Neural progenitor cell (in vitro differentiated cells): ENCODE results near the gene FNDC11. TPM values are rescaled to one million over a fixed set of nuclear protein-coding genes. Genes with fewer than 3 reads are reported as not detected.
"Not testable (repeated sequence)": the region's sequence is repeated elsewhere in the genome, so short reads cannot be mapped to it uniquely, and the experiment has no call there.

Experiments
- DNase-seq: peaks from one replicate; pipeline ENCODE4 v3.0.0-alpha.2; 2016; ENCODE audit warnings: low spot score
- H2AFZ ChIP-seq: fragments of 200-600 bp; sonication (generic); replicated peaks from 2 replicates; pipeline ENCODE4 v1.6.1; 2016; ENCODE audit warnings: antibody characterized with exemption
- H3F3A ChIP-seq: fragments of 200-600 bp; sonication (generic); 2 replicates; pipeline ENCODE4 v1.6.1; 2016; ENCODE audit warnings: antibody characterized with exemption, low read depth
- H3K27ac ChIP-seq: fragments of 200-600 bp; sonication (generic); 2 replicates; pipeline ENCODE4 v1.5.1; 2016; ENCODE audit warnings: mild to moderate bottlenecking
- H3K27me3 ChIP-seq: fragments of 200-600 bp; sonication (generic); 2 replicates; pipeline ENCODE4 v1.6.1; 2016; ENCODE audit warnings: mild to moderate bottlenecking, moderate library complexity
- H3K36me3 ChIP-seq: fragments of 200-600 bp; sonication (generic); 2 replicates; pipeline ENCODE4 v1.5.1; 2016
- H3K4me1 ChIP-seq: fragments of 200-600 bp; sonication (generic); 2 replicates; pipeline ENCODE4 v1.6.1; 2016; ENCODE audit warnings: mixed run types
- H3K4me2 ChIP-seq: fragments of 200-600 bp; sonication (generic); 2 replicates; pipeline ENCODE4 v1.6.1; 2016
- H3K4me3 ChIP-seq: fragments of 200-600 bp; sonication (generic); 2 replicates; pipeline ENCODE4 v1.5.1; 2016
- H3K79me2 ChIP-seq: fragments of 200-600 bp; sonication (generic); 2 replicates; pipeline ENCODE4 v1.6.1; 2016; ENCODE audit warnings: low read depth
- H3K9ac ChIP-seq: fragments of 200-600 bp; sonication (generic); 2 replicates; pipeline ENCODE4 v1.6.1; 2016
- H3K9me3 ChIP-seq: fragments of 200-600 bp; sonication (generic); 2 replicates; pipeline ENCODE4 v1.5.1; 2016; ENCODE audit warnings: low read depth
- H4K20me1 ChIP-seq: fragments of 200-600 bp; sonication (generic); 2 replicates; pipeline ENCODE4 v1.6.1; 2016; ENCODE audit warnings: low read depth
- H3K27ac Mint-ChIP-seq: 3 replicates; pipeline ENCODE4 v1.8.0; 2021; ENCODE audit warnings: mixed read lengths
- H3K27me3 Mint-ChIP-seq: 2 replicates; pipeline ENCODE4 v1.8.0; 2022; ENCODE audit warnings: low read depth, mild to moderate bottlenecking, inconsistent platforms, moderate library complexity, mixed read lengths; ENCODE audit not compliant: insufficient read depth
- H3K36me3 Mint-ChIP-seq: 3 replicates; pipeline ENCODE4 v1.8.0; 2021; ENCODE audit warnings: mixed read lengths
- H3K4me1 Mint-ChIP-seq: 3 replicates; pipeline ENCODE4 v1.8.0; 2021; ENCODE audit warnings: mixed read lengths
- H3K4me3 Mint-ChIP-seq: 3 replicates; pipeline ENCODE4 v1.8.0; 2021; ENCODE audit warnings: mild to moderate bottlenecking, moderate library complexity, mixed read lengths
- H3K9me3 Mint-ChIP-seq: 3 replicates; pipeline ENCODE4 v1.8.0; 2020; ENCODE audit warnings: mixed read lengths
- EZH2 ChIP-seq: fragments of 200-600 bp; sonication (generic); IDR thresholded peaks from 2 replicates; pipeline ENCODE4 v1.6.1; 2017; ENCODE audit warnings: antibody characterized with exemption, mild to moderate bottlenecking, moderate library complexity
- EZH2phosphoT487 ChIP-seq: fragments of 200-600 bp; sonication (generic); IDR thresholded peaks from 2 replicates; pipeline ENCODE4 v1.6.1; 2017; ENCODE audit warnings: antibody characterized with exemption
- total RNA-seq: library from RNA; depleted of rRNA; stranded (reverse); fragments of >200 nt; gene quantifications from 2 replicates; pipeline ENCODE4 v1.2.3, GENCODE V29; 2015; ENCODE audit warnings: low replicate concordance
- TF ChIP-seq, protein P1 (sequence below): fragments of 200-600 bp; sonication (generic); IDR thresholded peaks from 2 replicates; pipeline ENCODE4 v1.5.1; 2017; ENCODE audit warnings: antibody characterized with exemption, mild to moderate bottlenecking

The FNDC11 gene
- total RNA-seq, 1 donor from 2014 or later: 0.39 TPM

DNA sequence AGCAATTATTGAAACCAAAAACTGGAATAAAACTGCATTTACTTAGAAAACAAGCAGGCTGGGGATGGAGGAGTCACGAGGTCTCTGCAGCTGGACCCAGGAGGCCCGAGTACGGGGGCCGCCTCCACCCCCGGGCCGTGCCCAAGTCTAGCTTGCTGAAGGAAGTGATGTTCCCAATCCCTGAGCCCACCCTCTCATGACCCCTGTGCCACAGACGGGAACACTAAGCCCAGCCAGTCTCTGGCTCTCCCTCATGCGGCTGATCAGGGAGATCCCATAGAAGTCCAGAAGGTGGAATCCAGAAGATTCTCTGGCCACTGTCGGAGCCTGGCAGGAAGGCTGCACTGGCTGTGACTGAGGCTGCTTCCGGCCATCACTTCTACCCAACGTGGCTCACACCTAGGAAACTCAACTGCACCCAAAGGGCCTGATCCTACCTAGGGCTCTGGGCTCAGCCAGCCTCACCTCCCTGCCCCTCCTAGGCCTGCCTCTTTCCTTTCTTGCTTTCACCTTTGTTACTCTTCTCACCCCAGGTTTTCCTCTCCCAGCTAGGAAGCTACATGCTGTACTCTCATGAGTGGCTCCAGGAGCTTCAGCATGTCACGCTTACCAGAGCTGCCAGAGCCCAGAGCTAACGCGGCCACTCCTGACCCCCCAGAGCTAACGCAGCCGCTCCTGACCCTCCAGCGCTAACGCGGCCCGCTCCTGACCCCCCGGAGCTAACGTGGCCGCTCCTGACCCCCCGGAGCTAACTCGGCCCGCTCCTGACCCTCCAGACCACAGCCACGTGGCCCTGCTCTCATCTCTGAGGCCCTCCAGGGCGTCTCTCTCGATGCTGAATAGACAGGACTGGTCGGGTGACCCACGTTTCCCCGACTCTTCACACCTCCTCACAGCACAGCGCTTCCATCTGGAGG is 44.8 kb downstream of the FNDC11 start:
- H3K27me3 Mint-ChIP-seq: peaks cover 3% of the 10 kb centered on the region
- no peak overlapping the region for H2AFZ ChIP-seq
- no peaks in the 10 kb centered on the region for H3K9me3 Mint-ChIP-seq
- no peaks in the 10 kb centered on the region for H3K79me2 ChIP-seq
- no peaks in the 10 kb centered on the region for H3K4me1 Mint-ChIP-seq
- peaks cover 24% of the 10 kb centered on the region for H3K36me3 Mint-ChIP-seq
- H3K27ac Mint-ChIP-seq: no peak overlapping the region
- no peaks in the 10 kb centered on the region for H3K4me1 ChIP-seq
- no peak overlapping the region for H3K27ac ChIP-seq
- no peaks in the 10 kb centered on the region for H3F3A ChIP-seq
- H4K20me1 ChIP-seq: no peaks in the 10 kb centered on the region
- H3K9me3 ChIP-seq: no peaks in the 10 kb centered on the region
- H3K4me2 ChIP-seq: no peak overlapping the region
- no peaks in the 10 kb centered on the region for H3K36me3 ChIP-seq
- TF ChIP-seq EZH2phosphoT487: no peak
- TF ChIP-seq, protein P1, sequence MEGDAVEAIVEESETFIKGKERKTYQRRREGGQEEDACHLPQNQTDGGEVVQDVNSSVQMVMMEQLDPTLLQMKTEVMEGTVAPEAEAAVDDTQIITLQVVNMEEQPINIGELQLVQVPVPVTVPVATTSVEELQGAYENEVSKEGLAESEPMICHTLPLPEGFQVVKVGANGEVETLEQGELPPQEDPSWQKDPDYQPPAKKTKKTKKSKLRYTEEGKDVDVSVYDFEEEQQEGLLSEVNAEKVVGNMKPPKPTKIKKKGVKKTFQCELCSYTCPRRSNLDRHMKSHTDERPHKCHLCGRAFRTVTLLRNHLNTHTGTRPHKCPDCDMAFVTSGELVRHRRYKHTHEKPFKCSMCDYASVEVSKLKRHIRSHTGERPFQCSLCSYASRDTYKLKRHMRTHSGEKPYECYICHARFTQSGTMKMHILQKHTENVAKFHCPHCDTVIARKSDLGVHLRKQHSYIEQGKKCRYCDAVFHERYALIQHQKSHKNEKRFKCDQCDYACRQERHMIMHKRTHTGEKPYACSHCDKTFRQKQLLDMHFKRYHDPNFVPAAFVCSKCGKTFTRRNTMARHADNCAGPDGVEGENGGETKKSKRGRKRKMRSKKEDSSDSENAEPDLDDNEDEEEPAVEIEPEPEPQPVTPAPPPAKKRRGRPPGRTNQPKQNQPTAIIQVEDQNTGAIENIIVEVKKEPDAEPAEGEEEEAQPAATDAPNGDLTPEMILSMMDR: no peak
- TF ChIP-seq EZH2: no peak
- no peak for DNase-seq
- H3K9ac ChIP-seq: no peak overlapping the region
- no peaks in the 10 kb centered on the region for H3K27me3 ChIP-seq
- no peak overlapping the region for H3K4me3 Mint-ChIP-seq
- H3K4me3 ChIP-seq: no peak overlapping the region

DNA sequence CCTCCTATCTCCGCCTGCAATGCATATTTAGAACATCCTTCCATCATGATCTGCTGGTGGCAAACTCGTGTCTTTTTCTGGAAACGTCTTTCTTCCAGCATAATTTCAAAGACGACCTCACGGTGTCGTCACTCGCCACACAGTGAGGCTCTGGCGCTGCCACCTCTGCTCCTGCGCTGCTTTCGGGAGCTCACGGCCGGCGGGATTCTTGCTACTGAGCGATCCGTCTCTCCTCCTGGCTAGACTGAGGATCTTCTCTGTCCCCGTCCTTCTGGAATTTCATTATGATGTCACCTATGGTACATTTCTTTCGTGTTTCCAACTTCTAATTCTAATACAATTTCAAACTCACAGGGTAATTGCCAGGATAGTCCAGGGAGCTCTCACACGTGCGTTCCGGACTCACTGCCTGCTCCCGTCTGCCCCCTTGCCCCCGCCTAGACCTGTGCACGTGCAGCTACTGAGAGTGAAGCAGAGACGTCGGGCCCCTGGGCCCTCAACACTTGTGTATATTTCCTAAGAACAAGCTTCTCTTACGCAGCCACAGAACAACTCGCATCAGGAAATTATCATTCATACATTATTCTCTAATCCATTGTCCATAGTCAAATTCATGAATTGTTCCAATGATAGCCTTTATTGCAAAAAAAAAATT is 45.6 kb downstream of the FNDC11 start:
- Mint-ChIP-seq H3K27me3 (peaks cover 3% of the 10 kb centered on the region), H3K4me3 (no peak overlapping the region), H3K4me1 (no peaks in the 10 kb centered on the region)

DNA sequence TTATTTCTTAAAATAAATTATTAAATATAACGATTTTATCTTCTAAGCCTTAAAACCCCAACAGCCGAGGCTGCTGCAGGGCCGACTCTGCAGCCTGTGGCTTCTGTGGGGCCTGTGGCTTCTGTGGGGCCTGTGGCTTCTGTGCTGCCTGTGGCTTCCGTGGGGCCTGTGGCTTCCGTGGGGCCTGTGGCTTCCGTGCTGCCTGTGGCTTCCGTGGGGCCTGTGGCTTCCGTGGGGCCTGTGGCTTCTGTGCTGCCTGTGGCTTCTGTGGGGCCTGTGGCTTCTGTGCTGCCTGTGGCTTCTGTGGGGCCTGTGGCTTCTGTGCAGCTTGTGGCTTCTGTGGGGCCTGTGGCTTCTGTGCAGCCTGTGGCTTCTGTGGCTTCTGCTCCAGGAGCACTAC is 47.7 kb downstream of the FNDC11 start:
- H4K20me1 ChIP-seq, H3K4me3 ChIP-seq, H3K9me3 Mint-ChIP-seq, H2AFZ ChIP-seq, DNase-seq, H3K9me3 ChIP-seq, H3K79me2 ChIP-seq, H3K4me2 ChIP-seq, H3K9ac ChIP-seq, H3F3A ChIP-seq, H3K27me3 Mint-ChIP-seq, H3K4me3 Mint-ChIP-seq, H3K27me3 ChIP-seq, H3K27ac ChIP-seq, H3K4me1 ChIP-seq, H3K4me1 Mint-ChIP-seq, H3K27ac Mint-ChIP-seq, H3K36me3 ChIP-seq: not testable (repeated sequence)
- H3K36me3 Mint-ChIP-seq: peaks cover 25% of the 10 kb centered on the region

More for the DNA sequence above, 45.6 kb downstream of the FNDC11 start:
- Histone ChIP-seq H3K4me3 (no peak overlapping the region), H3K27ac (no peak overlapping the region), H3K36me3 (no peaks in the 10 kb centered on the region), H4K20me1 (no peaks in the 10 kb centered on the region), H3K4me1 (no peaks in the 10 kb centered on the region), H3F3A (no peaks in the 10 kb centered on the region), H3K79me2 (no peaks in the 10 kb centered on the region), H3K27me3 (no peaks in the 10 kb centered on the region), H3K9ac (no peak overlapping the region), H3K9me3 (no peaks in the 10 kb centered on the region), H2AFZ (no peak overlapping the region), H3K4me2 (no peak overlapping the region)
- no peak for TF ChIP-seq EZH2
- TF ChIP-seq EZH2phosphoT487: no peak
- TF ChIP-seq, protein P1: no peak
- no peak overlapping the region for H3K27ac Mint-ChIP-seq
- H3K9me3 Mint-ChIP-seq: no peaks in the 10 kb centered on the region
- H3K36me3 Mint-ChIP-seq: peaks cover 26% of the 10 kb centered on the region
- no peak for DNase-seq

DNA sequence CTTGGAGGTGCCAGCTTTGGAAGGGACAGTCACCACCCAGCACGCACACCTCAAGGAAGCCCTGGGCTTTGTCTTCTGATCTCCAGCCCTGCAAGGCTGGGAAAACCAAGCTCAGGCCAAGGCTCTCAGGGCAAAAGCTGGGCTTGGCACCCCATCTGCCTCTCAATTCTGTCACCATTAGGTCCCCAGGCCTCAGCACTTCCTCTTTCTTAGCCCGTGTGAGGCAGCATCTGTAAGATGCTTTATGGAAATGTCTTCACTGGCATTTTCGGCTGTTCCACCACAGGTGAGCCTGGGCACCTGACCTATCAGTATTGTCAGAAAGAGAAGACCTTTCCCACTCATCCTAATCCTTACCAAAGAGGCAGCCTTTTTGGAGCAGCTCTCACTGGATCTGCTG is 48.4 kb downstream of the FNDC11 start:
- no peak overlapping the region for H3K27ac Mint-ChIP-seq
- Histone ChIP-seq H4K20me1 (no peaks in the 10 kb centered on the region), H3K27me3 (no peaks in the 10 kb centered on the region), H2AFZ (no peak overlapping the region), H3K4me3 (no peak overlapping the region), H3K9ac (no peak overlapping the region), H3K36me3 (no peaks in the 10 kb centered on the region), H3K9me3 (no peaks in the 10 kb centered on the region), H3K27ac (no peak overlapping the region), H3K4me2 (no peak overlapping the region), H3K4me1 (no peaks in the 10 kb centered on the region), H3K79me2 (no peaks in the 10 kb centered on the region), H3F3A (no peaks in the 10 kb centered on the region)
- TF ChIP-seq, protein P1: no peak
- TF ChIP-seq EZH2phosphoT487 (no peak), EZH2 (no peak)
- H3K4me3 Mint-ChIP-seq: no peak overlapping the region
- DNase-seq: no peak
- H3K36me3 Mint-ChIP-seq: peaks cover 25% of the 10 kb centered on the region
- no peaks in the 10 kb centered on the region for H3K9me3 Mint-ChIP-seq
- H3K4me1 Mint-ChIP-seq: no peaks in the 10 kb centered on the region
- H3K27me3 Mint-ChIP-seq: peaks cover 5% of the 10 kb centered on the region
